ENCODE data around the gene ADAMTSL1.

Gene ADAMTSL1

DNA sequence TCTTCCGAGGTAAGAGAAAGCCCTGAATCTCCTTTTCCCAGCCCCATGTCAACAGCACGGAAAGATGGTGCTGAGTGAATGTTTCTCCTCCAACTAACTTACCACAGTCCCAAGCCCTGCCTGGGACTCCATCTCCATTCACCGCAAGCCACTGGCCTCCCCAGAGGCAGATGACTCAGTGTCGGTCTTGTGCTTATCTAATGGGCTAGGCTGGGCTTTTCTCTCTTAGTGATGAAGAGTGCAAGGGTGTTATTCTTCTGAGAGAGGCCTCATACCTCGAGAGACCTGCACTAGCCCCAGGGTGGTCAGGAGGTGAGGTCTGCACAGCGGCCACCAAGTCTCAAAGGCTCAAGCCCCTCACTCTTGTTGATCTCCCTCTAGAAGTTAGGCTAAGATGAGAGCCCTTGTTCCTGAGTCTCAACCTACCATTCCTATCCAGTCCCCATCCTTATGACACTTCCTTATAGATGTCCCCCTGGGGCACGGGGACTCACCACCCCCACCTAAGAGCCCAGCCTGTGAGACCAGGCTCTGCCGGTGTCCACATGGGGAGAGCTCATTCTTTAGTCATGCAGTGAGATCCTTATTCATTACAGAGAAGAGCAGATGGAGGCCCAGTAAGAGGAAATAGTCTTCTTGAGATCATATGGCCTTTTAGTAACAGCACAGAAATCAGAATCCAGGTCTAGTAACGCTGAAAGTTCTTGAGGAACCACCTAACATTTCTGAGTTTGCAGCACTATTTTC, 432.1 kb downstream of the ADAMTSL1 start:
- Histone ChIP-seq H4K20me1 (ENCODE audit: low read depth, low read length) (no peaks in the 10 kb centered on the region), H3K9ac (ENCODE audit: low read length) (no peak overlapping the region), H3K9me2 (replicated peaks; ENCODE audit: insufficient read depth, low read length) (no peaks in the 10 kb centered on the region), H3K36me3 (ENCODE audit: low read length) (no peaks in the 10 kb centered on the region), H3K9me3 (ENCODE audit: insufficient read depth, low read length) (no peaks in the 10 kb centered on the region), H3K79me2 (ENCODE audit: insufficient read depth, low read length) (no peaks in the 10 kb centered on the region), H3K27ac (ENCODE audit: low read depth, low read length) (no peak overlapping the region), H3K4me3 (ENCODE audit: insufficient read depth, low read length, poor library complexity, severe bottlenecking) (no peak overlapping the region), H3K27me3 (ENCODE audit: low read length) (no peaks in the 10 kb centered on the region), H2AFZ (ENCODE audit: low read depth, low read length, severe bottlenecking) (no peak overlapping the region), H3K4me2 (ENCODE audit: low read depth, low read length, poor library complexity, severe bottlenecking) (no peak overlapping the region), H3F3A (ENCODE audit: insufficient read depth) (no peaks in the 10 kb centered on the region)
- TF ChIP-seq EZH2phosphoT487 (conservative IDR thresholded peaks at IDR 0.05; ENCODE audit: low read length), result no peak
- TF ChIP-seq, protein P1, sequence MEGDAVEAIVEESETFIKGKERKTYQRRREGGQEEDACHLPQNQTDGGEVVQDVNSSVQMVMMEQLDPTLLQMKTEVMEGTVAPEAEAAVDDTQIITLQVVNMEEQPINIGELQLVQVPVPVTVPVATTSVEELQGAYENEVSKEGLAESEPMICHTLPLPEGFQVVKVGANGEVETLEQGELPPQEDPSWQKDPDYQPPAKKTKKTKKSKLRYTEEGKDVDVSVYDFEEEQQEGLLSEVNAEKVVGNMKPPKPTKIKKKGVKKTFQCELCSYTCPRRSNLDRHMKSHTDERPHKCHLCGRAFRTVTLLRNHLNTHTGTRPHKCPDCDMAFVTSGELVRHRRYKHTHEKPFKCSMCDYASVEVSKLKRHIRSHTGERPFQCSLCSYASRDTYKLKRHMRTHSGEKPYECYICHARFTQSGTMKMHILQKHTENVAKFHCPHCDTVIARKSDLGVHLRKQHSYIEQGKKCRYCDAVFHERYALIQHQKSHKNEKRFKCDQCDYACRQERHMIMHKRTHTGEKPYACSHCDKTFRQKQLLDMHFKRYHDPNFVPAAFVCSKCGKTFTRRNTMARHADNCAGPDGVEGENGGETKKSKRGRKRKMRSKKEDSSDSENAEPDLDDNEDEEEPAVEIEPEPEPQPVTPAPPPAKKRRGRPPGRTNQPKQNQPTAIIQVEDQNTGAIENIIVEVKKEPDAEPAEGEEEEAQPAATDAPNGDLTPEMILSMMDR (IDR thresholded peaks at IDR 0.05; ENCODE audit: insufficient read depth, low read length, poor library complexity, severe bottlenecking), result no peak

- H3K27me3 ChIP-seq (ENCODE audit: low read length), result no peaks in the 10 kb centered on the region
- H3K9ac ChIP-seq (ENCODE audit: low read length), result no peak overlapping the region
- H3K9me2 ChIP-seq (replicated peaks; ENCODE audit: insufficient read depth, low read length), result no peaks in the 10 kb centered on the region
- H3K79me2 ChIP-seq (ENCODE audit: insufficient read depth, low read length), result no peaks in the 10 kb centered on the region
- H2AFZ ChIP-seq (ENCODE audit: low read depth, low read length, severe bottlenecking), result no peak overlapping the region
- H3K27ac ChIP-seq (ENCODE audit: low read depth, low read length), result no peak overlapping the region
- H3K36me3 ChIP-seq (ENCODE audit: low read length), result no peaks in the 10 kb centered on the region
- H3K4me2 ChIP-seq (ENCODE audit: low read depth, low read length, poor library complexity, severe bottlenecking), result no peak overlapping the region
- H3K9me3 ChIP-seq (ENCODE audit: insufficient read depth, low read length), result no peaks in the 10 kb centered on the region
- TF ChIP-seq, protein P1 (IDR thresholded peaks at IDR 0.05; ENCODE audit: insufficient read depth, low read length, poor library complexity, severe bottlenecking), result no peak
- no peak for TF ChIP-seq EZH2phosphoT487 (conservative IDR thresholded peaks at IDR 0.05; ENCODE audit: low read length)
- no peaks in the 10 kb centered on the region for H4K20me1 ChIP-seq (ENCODE audit: low read depth, low read length)
- no peaks in the 10 kb centered on the region for H3F3A ChIP-seq (ENCODE audit: insufficient read depth)
- H3K4me3 ChIP-seq (ENCODE audit: insufficient read depth, low read length, poor library complexity, severe bottlenecking), result no peak overlapping the region
These were observed 432.9 kb downstream of the ADAMTSL1 start for GRCh38 chr9:18906656-18907395.

GRCh38 chr9:18907927-18908625, 434.1 kb downstream of the ADAMTSL1 start:
- no peaks in the 10 kb centered on the region for H4K20me1 ChIP-seq (ENCODE audit: low read depth, low read length)
- no peak overlapping the region for H2AFZ ChIP-seq (ENCODE audit: low read depth, low read length, severe bottlenecking)
- no peak overlapping the region for H3K27ac ChIP-seq (ENCODE audit: low read depth, low read length)
- TF ChIP-seq, protein P1 (IDR thresholded peaks at IDR 0.05; ENCODE audit: insufficient read depth, low read length, poor library complexity, severe bottlenecking), result no peak
- no peak for TF ChIP-seq EZH2phosphoT487 (conservative IDR thresholded peaks at IDR 0.05; ENCODE audit: low read length)
- no peaks in the 10 kb centered on the region for H3K9me3 ChIP-seq (ENCODE audit: insufficient read depth, low read length)
- H3K79me2 ChIP-seq (ENCODE audit: insufficient read depth, low read length), result no peaks in the 10 kb centered on the region
- H3K9ac ChIP-seq (ENCODE audit: low read length), result no peak overlapping the region
- no peaks in the 10 kb centered on the region for H3F3A ChIP-seq (ENCODE audit: insufficient read depth)
- H3K4me2 ChIP-seq (ENCODE audit: low read depth, low read length, poor library complexity, severe bottlenecking), result no peak overlapping the region
- H3K9me2 ChIP-seq (replicated peaks; ENCODE audit: insufficient read depth, low read length), result no peaks in the 10 kb centered on the region
- H3K4me3 ChIP-seq (ENCODE audit: insufficient read depth, low read length, poor library complexity, severe bottlenecking), result no peak overlapping the region
- H3K27me3 ChIP-seq (ENCODE audit: low read length), result no peaks in the 10 kb centered on the region
- H3K36me3 ChIP-seq (ENCODE audit: low read length), result no peaks in the 10 kb centered on the region

Measured in SU-DHL-6 (cell line).